Measurements from ENCODE around the gene CREBBP.
"Not testable (repeated sequence)": the region's sequence is repeated elsewhere in the genome, so short reads cannot be mapped to it uniquely, and the experiment has no call there.

The CREBBP gene

DNA sequence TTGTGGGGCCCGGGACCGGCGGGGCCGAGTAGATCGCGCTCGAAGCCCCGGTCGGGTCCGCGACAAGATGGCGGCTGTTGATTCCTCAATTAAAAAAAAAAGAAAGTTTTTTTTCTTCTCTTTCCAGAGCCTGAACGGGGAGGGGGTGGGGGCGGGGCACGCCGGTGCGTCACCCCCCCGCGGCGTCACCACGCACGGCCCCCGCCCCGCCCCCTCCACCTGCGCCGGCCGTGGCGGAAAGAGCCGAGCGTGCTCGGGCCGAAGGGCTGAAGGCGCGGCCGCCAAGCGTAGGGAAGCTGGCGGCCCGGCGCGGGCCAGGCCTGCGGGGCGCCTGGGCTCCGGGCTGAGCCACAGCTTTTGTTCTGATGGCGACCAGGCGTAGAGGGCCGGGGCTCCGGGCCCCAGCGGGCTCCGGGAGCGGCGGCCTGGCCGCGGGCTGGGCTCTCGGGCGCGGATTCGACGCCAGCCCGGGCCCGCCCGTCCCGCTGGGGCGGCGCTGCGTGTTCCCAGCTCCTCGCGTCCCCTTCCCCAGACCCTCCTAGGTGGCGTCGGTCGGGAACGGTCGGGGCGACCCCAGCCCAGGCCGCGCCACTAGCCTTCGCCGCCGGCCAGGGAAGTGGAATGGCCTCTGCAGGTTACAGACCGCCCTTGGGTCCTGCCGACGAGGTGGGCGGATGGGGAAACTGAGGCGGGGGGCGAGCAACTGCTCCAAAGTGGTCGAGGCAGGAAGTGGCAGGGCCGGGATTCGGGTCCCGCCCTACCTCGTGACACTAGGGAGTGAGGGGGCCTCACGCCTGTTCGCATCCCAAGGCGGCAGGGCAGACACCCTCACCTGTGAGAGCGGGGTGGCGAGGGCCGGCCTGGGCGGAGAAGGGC, at the start of gene CREBBP:
Gene CREBBP, minus strand, starts transcription at position 91 of the 876 bp plus-strand sequence. CDS start 797 bp downstream, outside the sequence.
- peak; percentile 84 for DNase-seq

DNA sequence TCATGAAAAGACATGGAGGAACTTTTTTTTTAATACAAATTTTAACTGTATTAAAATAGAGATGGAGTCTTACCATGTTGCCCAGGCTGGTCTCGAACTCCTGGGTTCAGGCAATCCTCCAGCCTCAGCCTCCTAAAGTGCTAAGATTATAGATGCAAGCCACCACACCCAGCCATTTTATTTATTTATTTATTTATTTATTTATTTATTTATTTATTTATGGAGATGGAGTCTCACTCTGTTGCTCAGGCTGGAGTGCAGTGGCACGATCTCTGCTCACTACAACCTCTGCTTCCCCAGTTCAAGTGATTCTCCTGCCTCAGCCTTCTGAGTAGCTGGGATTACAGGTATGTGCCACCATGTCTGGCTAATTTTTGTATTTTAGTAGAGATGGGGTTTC, 46.6 kb upstream of the CREBBP start:
- not testable (repeated sequence) for DNase-seq

DNA sequence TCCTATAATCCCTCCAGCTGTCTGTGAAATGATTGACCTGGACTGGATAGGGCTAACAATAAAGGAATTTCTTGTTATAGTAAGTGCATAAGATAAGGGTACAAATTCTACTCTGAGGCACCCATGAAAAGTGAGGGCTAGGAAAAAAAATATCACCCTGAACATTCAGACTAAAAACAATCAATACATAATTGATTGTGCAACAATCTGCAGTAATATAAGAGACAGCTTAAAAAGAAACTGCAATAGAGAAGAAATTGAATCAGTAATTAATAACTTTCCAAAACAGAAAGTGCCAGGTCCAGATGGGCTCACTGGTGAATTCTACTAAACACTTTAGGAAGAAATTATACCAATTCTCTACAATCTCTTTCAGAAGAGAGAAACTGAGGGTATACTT, 44.2 kb upstream of the CREBBP start:
- DNase-seq: no peak

DNA sequence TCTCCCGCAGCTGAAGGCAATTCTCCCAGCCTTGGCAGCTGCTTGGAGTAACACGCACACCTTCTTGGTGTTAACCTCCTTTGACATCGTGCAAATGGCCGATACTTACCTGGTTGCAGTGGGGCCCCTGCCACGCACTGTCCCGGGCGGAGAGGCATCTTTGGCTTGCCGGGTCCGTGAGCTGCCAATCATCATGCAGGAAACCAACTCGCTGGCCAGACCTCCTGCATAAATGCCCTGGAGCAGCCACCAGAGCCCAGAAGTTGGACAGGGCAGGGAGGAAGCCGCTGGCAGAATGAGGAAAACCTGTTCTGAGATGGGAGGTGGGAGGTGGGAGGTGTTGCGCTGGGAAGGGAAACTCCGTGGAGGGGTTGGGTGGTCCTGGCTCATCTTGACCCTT, 41.7 kb upstream of the CREBBP start:
- DNase-seq: no peak

DNA sequence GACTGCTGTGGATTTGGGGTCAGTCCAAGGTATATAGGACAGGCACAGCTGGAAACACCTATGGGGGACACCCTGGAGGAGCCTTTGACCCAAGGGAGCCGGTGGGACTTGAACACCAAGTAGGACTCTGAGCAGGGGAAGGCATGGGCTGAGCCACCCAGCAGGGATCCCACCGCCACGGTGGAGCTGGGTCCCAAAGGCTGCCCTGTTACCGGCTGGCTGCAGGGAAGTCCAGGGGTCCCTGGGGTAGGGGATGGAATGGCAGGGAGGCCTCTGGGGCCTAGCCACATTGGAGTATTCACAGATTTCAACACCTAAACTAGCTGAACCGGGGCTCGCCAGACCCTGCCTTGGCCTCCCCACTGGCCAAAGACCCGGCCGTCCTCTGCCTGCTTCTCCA, 39.7 kb upstream of the CREBBP start:
- no peak for DNase-seq

DNA sequence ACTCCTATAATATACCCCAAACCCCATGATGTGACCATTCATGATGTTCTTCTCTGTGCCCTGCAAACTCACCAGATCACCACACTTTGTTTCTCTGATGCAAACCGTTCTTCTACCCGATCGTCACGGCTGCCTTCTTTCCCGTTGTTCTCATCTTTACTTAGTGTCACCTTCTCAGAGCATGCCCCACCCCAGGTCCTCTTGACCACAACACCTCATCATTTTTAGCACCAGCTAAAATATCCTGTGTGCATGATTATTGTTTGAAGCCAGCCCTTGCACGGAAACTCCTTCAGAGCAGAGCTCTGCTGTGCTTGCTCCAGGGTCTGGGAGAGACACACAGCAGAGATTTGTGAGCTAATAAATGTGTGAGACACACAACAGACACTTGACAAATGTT, 38.9 kb upstream of the CREBBP start:
- no peak for DNase-seq

DNA sequence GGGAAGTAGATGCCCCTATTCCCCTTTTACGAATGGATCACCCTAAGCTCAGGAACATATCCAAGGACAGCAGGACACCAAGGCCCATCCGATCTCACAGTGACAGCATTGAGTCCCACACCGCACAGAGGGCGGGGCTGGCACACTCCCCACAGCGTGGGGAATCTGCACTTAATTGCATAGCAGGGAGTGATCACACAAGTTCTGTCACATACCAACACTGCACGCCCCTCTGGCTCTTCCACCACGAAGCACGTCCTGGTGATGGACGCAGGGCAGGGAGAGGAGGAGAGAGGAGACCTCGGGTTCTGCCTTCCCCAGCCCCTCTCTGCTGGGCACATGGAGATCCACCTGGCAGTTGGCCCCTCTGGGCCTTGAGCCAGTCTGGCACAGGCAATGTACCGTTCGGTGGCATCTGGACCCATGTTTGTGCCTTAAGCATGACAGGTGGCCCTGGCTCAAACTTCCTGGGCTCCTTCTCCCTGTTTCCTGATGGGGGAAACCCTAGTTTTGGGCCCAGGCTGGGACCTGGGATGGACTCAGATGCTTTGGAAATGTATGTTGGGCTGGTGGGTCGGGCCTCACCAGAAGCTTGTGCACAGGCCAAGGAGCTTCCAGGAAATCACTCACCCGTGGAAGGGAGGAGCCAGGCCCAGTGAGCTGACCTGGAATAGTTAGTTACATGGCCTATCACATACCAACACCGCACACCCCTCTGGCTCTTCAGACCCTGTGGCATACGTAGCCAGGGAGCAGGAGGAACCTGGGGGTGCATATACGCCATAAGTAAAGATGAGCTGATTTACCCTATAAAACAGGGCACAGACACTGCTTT, 35.1 kb upstream of the CREBBP start:
- no peak for DNase-seq

DNA sequence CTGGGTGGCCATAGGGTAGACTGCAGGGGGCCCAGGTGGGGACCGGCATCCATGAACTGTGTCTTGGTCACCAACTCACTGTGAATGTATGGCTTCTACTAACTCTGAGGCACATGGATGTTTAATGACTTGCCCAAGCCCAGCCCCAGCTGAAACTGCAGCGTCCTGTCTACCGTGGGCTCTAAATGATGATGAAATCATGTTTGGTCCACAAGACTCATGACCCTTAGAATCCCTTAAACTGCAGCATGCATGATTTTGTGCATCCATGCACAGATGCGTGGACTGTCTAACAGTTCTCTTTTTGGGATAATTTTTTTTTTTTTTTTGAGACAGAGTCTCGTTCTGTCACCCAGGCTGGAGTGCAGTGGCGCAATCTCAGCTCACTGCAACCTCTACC, 32.4 kb upstream of the CREBBP start:
- no peak for DNase-seq

DNA sequence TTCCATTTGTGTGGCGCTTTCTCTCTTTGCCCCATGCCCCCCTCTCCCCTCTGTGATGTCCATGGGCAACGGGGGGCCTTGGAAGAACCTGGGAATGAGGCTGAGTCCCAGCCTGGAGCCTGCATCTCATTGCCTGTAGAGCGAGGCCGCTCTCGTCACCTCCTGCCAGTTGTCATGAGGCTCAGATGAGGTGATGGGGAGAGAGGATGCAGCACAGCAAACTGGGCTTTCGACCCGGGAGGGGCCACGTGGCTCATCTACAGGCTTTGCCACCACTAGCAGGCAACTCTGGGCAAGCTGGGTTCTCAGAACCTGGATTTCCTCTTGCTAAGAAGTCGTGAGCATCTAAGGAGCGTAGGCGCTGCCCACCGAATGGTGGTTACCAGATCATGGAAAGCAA, 31.9 kb upstream of the CREBBP start:
- no peak for DNase-seq

DNA sequence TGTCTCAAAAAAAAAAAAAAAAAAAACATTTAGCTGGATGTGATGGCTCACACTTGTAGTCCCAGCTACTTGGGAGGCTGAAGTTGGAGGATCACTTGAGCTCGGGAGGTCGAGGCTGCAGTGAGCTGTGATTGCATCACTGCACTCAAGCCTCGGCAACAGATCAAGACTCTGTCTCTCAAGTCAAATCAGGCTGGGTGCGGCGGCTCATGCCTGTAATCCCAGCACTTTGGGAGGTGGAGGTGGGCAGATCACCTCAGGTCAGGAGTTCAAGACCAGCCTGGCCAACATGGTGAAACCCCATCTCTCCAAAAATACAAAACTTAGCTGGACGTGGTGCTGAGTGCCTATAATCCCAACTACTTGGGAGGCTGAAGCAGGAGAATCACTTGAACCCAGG, 31.2 kb upstream of the CREBBP start:
- DNase-seq: not testable (repeated sequence)

DNA sequence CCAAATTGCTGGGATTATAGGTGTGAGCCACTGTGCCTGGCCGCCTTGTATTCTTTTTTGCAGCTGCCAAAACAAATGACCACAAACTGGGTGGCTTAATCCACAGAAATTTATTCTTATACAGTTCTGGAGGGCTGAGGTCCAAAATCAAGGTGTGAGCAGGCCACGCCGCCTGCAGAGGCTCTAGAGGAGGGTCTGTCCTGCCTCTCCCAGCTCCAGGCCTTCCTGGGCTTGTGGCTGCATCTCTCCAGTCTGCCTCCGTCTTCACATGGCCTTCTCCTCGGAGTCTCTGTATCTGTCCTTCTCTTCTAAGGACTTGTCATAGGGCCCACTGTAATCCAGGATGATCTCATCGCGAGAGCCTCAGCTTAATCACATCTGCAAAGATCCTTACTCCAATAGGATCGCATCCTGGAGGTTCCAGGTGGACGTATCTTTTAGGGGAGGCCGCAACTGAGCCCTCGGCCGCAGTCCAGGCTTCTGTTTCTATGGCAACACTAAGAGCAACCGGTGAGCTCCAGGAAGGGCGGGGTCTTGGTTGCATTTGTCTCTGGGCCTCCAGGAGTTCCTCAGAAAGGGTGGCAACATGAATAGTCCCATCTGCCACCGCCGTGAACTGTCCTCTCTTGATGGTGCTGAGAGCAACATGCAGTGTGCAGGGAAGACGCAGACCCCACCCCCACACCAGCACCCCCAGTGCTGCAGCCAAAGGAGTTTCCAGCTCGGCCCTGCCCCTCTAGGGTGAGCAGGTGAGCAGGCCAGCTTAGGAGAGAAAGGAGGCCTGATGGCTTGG, 29.5 kb upstream of the CREBBP start:
- no peak for DNase-seq

DNA sequence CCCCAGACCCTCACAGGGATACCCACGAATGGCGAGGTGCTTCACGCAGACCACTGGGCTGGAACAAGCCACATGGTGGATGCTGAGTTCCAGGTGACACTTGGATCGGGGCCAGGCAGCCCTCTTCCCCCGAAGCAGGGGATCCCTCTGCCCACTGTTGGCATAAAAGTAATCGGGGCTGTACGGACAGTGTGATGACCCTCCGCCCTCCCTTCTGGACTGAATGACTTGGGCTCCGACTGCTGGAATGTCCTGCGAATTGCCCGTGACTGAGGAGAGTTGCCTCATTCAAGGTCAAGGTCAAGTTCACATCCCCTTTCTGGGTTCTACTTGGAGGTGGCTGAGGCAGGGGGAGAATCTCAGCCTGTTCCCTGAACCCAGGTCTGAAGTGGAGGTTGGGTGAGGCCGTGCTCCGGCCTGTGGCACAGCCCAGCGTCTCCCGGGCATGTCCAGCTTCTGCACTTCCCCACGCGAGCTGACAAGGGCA, 28.5 kb upstream of the CREBBP start:
- DNase-seq: no peak

DNA sequence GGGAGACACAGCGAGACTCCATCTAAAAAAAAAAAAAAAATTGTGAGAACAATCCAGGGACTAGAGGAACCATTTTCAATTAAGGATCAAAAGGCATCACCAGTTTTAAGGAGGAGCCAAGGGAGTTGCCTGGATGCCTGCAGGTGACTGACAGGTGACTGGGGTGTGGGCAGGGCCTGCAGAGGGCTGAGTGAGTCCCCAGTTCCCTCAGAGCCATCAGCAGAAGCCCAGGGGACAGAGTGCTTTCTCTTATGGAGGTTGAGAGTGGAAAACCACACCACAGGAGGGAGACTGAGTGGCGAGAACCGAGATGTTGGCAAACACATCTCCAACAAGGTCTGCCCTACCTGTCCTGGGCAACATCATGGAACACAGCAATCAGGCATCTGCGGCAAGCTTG, 27.1 kb upstream of the CREBBP start:
- DNase-seq: no peak

DNA sequence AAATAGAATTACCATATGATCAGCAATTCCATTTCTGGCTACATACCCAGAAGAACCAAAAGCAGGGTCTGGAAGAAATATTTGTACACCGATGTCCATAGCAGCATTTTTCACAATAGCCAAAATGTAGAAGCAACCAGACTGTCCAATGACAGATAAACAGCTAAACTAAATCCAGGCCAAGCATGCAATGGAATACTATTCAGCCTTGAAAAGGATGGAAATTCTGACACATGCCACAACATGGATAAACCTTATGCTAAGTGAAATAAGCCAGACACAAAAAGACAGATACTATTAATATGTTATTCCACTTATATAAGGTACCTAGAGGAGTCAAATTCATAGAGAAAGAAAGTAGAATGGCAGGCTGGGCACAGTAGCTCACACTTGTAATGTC, 25.9 kb upstream of the CREBBP start:
- no peak for DNase-seq

DNA sequence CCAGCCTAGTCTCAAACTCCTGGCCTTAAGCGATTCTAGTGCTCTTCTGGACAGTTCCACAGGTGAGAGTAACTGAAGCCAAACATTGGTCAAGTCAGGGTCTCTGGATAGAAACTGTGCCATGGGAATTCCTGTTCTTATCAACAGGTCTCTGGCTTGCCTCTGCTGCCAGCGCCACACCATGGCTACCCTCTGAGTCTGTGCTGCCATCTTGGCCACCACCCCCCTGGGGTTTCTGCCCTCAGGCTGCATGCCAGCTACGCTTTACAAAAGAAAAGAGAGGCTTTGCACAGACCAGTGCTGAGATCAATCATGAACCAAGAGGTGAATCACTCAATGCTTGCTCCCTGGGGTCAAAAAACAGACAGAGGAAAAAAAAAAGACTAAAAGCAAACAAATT, 24.4 kb upstream of the CREBBP start:
- no peak for DNase-seq

DNA sequence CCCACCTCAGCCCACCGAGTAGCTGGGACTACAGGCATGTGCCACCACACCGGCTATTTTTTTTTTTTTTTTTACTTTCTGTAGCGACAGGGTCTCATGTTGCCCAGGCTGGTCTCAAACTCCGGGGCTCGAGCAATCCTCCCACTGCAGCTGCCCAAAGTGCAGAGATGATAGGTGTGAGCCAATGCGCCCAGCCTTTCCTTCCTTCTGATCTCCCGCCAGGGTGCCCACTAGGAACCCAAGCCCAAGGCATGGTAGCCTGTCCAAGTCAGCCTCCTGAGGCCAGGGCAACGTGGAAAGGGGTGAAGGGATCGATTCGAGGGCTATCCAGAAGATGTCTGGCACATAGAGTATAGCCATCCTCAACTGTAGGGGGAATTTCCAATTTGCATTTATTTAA, 9.6 kb upstream of the CREBBP start:
- DNase-seq: no peak

DNA sequence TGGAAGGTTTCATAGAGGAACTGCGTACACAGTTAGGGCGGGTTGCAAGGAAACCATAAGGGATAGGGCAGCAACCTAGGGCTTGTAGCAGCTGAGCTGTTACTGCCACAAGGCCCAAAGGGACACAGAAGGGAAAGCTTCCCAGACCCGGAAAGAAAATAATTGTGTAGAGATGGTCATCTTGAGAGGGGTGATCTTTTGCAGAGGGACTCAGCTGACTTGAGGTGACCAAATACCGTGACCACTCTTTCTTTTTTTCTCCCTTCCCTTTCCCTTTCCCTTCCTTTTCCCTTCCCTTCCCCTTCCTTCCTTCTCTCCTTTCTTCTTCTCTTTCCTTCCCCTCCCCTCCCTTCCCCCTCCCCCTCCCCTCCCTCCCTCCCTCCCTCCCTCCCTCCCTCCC, 8.5 kb upstream of the CREBBP start:
- DNase-seq: no peak

DNA sequence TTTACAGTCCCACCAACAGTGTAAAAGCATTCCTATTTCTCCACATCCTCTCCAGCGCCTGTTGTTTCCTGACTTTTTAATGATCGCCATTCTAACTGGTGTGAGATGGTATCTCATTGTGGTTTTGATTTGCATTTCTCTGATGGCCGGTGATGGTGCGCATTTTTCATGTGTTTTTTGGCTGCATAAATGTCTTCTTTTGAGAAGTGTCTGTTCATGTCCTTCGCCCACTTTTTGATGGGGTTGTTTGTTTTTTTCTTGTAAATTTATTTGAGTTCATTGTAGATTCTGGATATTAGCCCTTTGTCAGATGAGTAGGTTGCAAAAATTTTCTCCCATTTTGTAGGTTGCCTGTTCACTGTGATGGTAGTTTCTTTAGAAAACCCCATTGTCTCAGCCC, 5.5 kb upstream of the CREBBP start:
- DNase-seq: not testable (repeated sequence)

DNA sequence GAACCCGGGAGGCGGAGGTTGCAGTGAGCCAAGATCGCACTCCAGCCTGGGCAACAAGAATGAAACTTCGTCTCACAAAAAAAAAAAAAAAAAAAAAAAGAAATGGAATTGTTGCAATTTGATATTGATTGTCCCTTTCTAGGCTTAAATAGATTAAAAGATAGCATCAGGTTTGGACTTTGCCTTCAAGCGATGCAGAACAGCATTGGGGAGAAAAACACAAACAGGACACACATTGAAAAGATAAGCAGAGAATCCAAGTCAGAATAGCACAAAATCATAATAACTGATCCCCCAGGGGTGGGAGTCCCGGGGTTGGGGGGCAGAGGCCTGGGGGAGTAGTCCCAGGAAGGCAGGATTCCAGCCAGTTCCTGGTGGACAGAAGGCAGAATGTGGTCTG, 3.9 kb upstream of the CREBBP start:
- DNase-seq: no peak

DNA sequence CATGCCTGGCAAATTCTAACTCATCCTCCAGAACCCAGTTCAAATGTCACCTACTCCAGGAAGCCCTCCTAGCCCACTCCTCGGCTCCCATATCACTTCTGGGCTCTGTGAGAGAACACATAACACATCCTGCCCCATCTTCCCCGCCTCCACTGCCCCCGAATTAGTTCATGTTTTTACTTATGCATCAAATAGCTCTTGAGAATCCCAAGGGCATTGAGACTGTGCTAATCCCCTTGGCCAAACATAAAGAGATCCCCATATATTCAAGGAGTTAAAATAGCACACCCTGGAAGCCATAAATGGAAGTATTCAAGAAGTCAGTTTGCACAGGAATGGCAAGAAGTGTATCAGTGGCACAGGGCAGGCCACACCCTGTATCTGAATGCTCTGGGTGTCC, 2.0 kb upstream of the CREBBP start:
- DNase-seq: no peak

DNA sequence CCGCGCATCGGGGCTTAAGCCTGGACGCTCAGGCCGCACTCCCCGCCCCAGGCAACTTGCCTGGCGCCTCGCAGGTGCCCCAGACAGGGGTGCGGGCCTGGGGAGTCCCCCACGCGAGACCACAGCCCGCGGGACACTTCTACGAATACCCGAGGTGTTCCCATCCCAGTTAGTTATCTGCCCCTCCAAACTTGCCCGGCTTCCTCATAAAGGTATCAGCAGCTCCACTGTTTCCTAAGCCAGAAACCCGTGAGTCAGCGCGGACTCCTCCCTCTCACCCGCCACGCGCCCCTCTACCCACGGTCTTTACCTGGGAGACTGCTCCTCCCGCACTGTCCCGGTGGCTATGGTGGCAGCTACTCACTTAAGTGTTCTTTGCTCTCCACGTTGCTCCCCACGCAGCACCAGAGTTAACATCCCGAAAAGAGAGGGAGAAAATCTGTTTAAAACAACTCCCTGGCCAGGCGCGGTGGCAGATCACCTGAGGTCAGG, 1.0 kb upstream of the CREBBP start:
- no peak for DNase-seq

DNA sequence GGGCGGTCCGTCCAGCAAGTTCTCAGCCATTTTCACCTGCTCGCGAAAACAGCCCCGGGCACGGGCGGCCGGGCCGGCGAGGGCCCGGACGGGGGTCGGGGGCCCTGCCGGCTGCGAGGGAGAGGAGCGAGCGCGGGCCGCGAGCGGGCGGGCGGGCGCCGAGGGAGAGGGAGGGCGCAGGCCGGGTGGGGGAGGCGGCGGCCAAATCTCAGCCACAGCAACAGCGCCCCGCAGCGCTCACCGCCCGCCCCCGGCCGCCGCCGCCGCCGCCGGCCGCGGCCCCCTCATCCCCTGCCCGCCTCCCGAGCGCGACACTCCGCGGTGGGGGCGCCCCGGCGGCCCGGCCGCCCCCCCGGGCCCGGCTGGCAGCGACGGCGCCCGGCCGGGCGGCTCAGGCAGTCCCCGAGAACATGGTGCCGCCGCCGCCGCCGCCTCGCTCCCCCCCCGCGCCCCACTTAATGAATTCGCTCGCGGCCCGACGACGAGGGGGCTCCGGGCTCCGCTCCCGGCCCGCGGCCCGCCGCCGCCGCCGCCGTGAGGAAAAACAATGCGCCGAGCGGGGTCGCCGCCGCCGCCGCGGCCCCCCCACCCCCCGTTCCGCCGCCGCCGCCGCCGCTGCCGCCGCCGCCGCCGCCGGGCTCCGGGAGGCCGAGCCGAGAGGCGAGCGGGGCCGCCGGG, 487 bp downstream of the CREBBP start:
- peak; percentile 70 for DNase-seq

Data from stimulated activated CD4-positive, alpha-beta T cell treated with anti-CD3 and anti-CD28 coated beads, Interleukin-4, amount 100 ng/mL, for 24 hours (primary cell).